Forelimb muscle (tissue), 1 donor: ENCODE data around the gene NGF. TPM values are rescaled to one million over a fixed set of nuclear protein-coding genes. Genes with fewer than 3 reads are reported as not detected.

ENCODE experiments used
- DNase-seq: peaks from one replicate; pipeline ENCODE4 v3.0.0-alpha.2; 2013; ENCODE audit warnings: low read depth
- polyA plus RNA-seq: library from polyadenylated mRNA; unstranded; fragments of 120-200 nt; gene quantifications from one replicate; pipeline ENCODE4 v1.2.1, GENCODE V29; 2013; ENCODE audit not compliant: insufficient read length

The NGF gene
- polyA plus RNA-seq, 1 donor = 1.9 TPM

- DNase-seq = no peak
These were observed 1.3 kb downstream of the NGF start for GRCh38 chr1:115336741-115337140.

GRCh38 chr1:115332813-115333608 lies 5.0 kb downstream of the NGF start:
- DNase-seq = no peak

- no peak for DNase-seq
These were observed 6.3 kb downstream of the NGF start for GRCh38 chr1:115331558-115332331.

GRCh38 chr1:115330480-115331013 lies 7.5 kb downstream of the NGF start:
- DNase-seq = peak; percentile 65

- no peak for DNase-seq
These were observed 8.1 kb downstream of the NGF start for GRCh38 chr1:115329965-115330364.

- DNase-seq = no peak
These were observed 10.8 kb downstream of the NGF start for GRCh38 chr1:115327270-115327669.

- DNase-seq = no peak
These were observed 11.6 kb downstream of the NGF start for GRCh38 chr1:115326419-115326818.

GRCh38 chr1:115325874-115326273 lies 12.2 kb downstream of the NGF start:
- no peak for DNase-seq

- no peak for DNase-seq
These were observed 13.2 kb downstream of the NGF start for GRCh38 chr1:115324649-115325420.

GRCh38 chr1:115323366-115324004 lies 14.6 kb downstream of the NGF start:
- DNase-seq = no peak

- DNase-seq = no peak
These were observed 15.4 kb downstream of the NGF start for GRCh38 chr1:115322631-115323030.

- no peak for DNase-seq
These were observed 17.7 kb downstream of the NGF start for GRCh38 chr1:115320377-115320776.

- no peak for DNase-seq
These were observed 18.3 kb downstream of the NGF start for GRCh38 chr1:115319706-115320105.

GRCh38 chr1:115317101-115318012 lies 20.7 kb downstream of the NGF start:
- no peak for DNase-seq

GRCh38 chr1:115314765-115315164 lies 23.3 kb downstream of the NGF start:
- DNase-seq = no peak

GRCh38 chr1:115314092-115314491 lies 24.0 kb downstream of the NGF start:
- DNase-seq = no peak

- DNase-seq = no peak
These were observed 24.9 kb downstream of the NGF start for GRCh38 chr1:115313182-115313581.

GRCh38 chr1:115312742-115313141 lies 25.3 kb downstream of the NGF start:
- no peak for DNase-seq

- no peak for DNase-seq
These were observed 26.5 kb downstream of the NGF start for GRCh38 chr1:115311474-115311989.
